Stimulated activated naive B cell treated with anti-CD40 and anti-IgM and Interleukin-4, amounts not matched to agents 10 μg/mL and 1 μg/mL and 100 μg/mL, for 72 hours (primary cell): ENCODE data around the gene SPINK5.

Experiments
- ATAC-seq, 2 donors: fragments of 150-1000 bp; cut with Tn5 transposase; replicated peaks; 2 replicates each; pipeline ENCODE4 v1.10.0; 2021; ENCODE audit warnings: moderate library complexity in 1 of 2
- DNase-seq: peaks from one replicate; pipeline ENCODE4 v3.0.0; 2021
- H3K27ac Mint-ChIP-seq: one replicate; pipeline ENCODE4 v1.8.0; 2022; ENCODE audit warnings: mild to moderate bottlenecking, mixed read lengths
- H3K27me3 Mint-ChIP-seq, 2 donors: one replicate each; pipeline ENCODE4 v1.8.0; 2022; ENCODE audit warnings: mixed read lengths in 2 of 2
- H3K36me3 Mint-ChIP-seq, 2 donors: one replicate each; pipeline ENCODE4 v1.8.0; 2022; ENCODE audit warnings: mixed read lengths in 2 of 2, mild to moderate bottlenecking in 1 of 2
- H3K4me1 Mint-ChIP-seq, 2 donors: one replicate each; pipeline ENCODE4 v1.8.0; 2022; ENCODE audit warnings: mixed read lengths in 2 of 2, mild to moderate bottlenecking in 1 of 2
- H3K4me3 Mint-ChIP-seq, 2 donors: one replicate each; pipeline ENCODE4 v1.8.0; 2022; ENCODE audit warnings: mild to moderate bottlenecking in 2 of 2, mixed read lengths in 2 of 2, moderate library complexity in 1 of 2
- H3K9me3 Mint-ChIP-seq, 2 donors: one replicate each; pipeline ENCODE4 v1.8.0; 2022; ENCODE audit warnings: mixed read lengths in 2 of 2, mild to moderate bottlenecking in 1 of 2

The SPINK5 gene

DNA sequence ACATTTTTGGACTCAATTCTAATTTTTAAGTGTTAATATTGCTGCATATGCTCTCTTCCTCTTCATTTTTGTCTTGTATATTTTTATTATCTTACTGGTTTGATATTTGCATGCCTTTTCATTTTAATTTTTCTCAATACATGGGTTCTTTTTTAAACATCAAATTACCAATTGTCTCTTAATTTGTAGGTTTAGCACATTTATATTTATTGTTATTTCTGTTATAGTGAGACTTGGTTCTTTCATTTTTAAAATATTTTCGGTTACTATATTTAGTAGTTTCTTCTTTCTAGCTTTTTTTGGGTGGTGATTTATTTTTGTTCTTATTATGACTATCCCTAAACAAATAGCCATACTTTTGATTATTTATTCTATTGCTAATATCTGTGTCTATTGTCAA, 19.4 kb downstream of the SPINK5 start:
- H3K4me1 Mint-ChIP-seq, result no peaks in the 10 kb centered on the region
- no peak for ATAC-seq
- peaks cover 0 to 1% of the 10 kb centered on the region in 2 donors for H3K9me3 Mint-ChIP-seq
- H3K27ac Mint-ChIP-seq, result no peak overlapping the region
- no peak for DNase-seq
- H3K27me3 Mint-ChIP-seq, result no peaks in the 10 kb centered on the region
- H3K36me3 Mint-ChIP-seq, result no peaks in the 10 kb centered on the region
- H3K4me3 Mint-ChIP-seq, result no peak overlapping the region

DNA sequence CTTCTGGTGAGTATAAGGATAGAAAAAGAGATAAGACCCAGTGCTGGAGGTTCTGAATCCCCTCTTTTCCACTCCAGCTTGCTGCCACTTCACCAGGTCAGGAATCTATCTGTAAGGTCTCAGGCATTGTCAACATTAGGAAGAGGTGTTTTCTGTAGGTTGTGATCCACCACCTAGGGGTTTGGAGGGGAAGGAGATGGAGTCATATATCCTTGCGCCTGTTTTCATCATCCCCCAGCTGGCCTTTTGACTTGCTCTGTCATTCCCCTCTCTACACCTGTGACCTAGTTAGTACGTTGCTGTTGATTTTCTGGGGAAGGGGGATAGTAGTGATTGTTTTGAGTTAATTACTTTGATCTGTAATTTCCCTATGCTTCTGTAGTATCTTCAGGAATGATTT, 20.5 kb downstream of the SPINK5 start:
- Mint-ChIP-seq H3K27me3 (no peaks in the 10 kb centered on the region), H3K36me3 (no peaks in the 10 kb centered on the region), H3K4me1 (no peaks in the 10 kb centered on the region), H3K27ac (no peak overlapping the region), H3K9me3 (no peaks in the 10 kb centered on the region), H3K4me3 (no peak overlapping the region)
- DNase-seq (no peak), ATAC-seq (no peak)

- no peaks in the 10 kb centered on the region for H3K4me1 Mint-ChIP-seq
- H3K9me3 Mint-ChIP-seq, result no peaks in the 10 kb centered on the region
- no peak overlapping the region for H3K4me3 Mint-ChIP-seq
- no peaks in the 10 kb centered on the region for H3K27me3 Mint-ChIP-seq
- DNase-seq, result no peak
- H3K27ac Mint-ChIP-seq, result no peak overlapping the region
- H3K36me3 Mint-ChIP-seq, result no peaks in the 10 kb centered on the region
- ATAC-seq, result no peak
Measured at GRCh38 chr5:148085310-148085709, 21.5 kb downstream of the SPINK5 start.

DNA sequence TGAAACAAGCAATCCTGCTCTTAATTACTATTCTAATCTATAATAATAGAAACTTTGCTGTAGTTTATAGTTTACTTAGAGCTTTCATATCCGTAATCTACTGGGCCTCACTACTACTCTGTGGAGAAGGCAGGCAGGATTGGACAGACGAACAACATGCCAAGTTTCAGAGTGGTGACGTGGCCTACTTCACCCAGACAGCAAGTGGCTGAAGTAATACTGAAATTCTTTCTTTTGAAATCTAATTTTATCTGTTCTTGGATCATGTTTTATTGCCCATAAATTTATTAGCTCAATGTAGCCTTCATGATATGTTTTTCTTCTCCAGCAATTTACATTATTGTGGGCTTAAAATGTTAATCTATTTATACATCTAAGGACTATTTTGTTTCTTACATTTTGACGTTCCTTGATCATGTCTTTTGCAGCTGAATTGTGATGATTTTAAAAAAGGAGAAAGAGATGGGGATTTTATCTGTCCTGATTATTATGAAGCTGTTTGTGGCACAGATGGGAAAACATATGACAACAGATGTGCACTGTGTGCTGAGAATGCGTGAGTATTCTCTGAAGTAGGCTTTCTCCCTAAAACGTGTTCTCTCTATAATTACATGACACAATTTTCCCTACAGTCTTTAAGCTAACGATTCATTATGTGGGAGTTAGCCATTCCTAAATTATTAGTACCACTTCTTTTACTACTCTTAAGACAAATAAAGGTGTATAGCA, 22.4 kb downstream of the SPINK5 start:
- no peak overlapping the region for H3K27ac Mint-ChIP-seq
- DNase-seq, result no peak
- H3K36me3 Mint-ChIP-seq, result no peaks in the 10 kb centered on the region
- no peaks in the 10 kb centered on the region for H3K27me3 Mint-ChIP-seq
- H3K4me1 Mint-ChIP-seq, result no peaks in the 10 kb centered on the region
- ATAC-seq, result no peak
- no peak overlapping the region for H3K4me3 Mint-ChIP-seq
- no peaks in the 10 kb centered on the region for H3K9me3 Mint-ChIP-seq

GRCh38 chr5:148090146-148090772, 26.5 kb downstream of the SPINK5 start:
- H3K36me3 Mint-ChIP-seq, result no peaks in the 10 kb centered on the region
- H3K4me3 Mint-ChIP-seq, result no peak overlapping the region
- H3K27me3 Mint-ChIP-seq, result no peaks in the 10 kb centered on the region
- H3K27ac Mint-ChIP-seq, result no peak overlapping the region
- no peak for ATAC-seq
- no peaks in the 10 kb centered on the region for H3K9me3 Mint-ChIP-seq
- no peaks in the 10 kb centered on the region for H3K4me1 Mint-ChIP-seq
- no peak for DNase-seq

DNA sequence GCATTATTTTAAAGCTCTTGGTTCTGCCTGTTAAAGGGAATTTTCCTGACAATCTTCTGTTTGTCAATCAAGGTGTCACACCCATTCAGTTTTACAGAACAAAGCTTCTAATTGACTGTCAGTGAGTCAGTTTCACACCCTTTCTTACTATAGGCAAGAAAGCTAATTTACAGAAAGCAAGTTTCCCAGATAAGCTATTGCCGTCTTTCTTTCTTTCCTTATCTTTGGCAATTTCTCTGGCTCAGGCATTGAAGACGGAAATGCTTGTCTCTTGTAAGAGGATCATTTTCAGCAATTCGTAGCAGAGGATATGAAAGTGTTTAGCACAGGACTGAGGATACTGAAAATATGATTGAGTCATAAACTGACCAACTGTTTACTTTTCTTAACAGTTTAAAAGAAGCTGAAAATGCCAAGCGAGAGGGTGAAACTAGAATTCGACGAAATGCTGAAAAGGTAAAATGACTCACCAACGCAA, 27.0 kb downstream of the SPINK5 start:
- Mint-ChIP-seq H3K4me1 (no peaks in the 10 kb centered on the region), H3K9me3 (no peaks in the 10 kb centered on the region), H3K27ac (no peak overlapping the region), H3K36me3 (no peaks in the 10 kb centered on the region), H3K4me3 (no peak overlapping the region), H3K27me3 (no peaks in the 10 kb centered on the region)
- ATAC-seq (no peak), DNase-seq (no peak)

DNA sequence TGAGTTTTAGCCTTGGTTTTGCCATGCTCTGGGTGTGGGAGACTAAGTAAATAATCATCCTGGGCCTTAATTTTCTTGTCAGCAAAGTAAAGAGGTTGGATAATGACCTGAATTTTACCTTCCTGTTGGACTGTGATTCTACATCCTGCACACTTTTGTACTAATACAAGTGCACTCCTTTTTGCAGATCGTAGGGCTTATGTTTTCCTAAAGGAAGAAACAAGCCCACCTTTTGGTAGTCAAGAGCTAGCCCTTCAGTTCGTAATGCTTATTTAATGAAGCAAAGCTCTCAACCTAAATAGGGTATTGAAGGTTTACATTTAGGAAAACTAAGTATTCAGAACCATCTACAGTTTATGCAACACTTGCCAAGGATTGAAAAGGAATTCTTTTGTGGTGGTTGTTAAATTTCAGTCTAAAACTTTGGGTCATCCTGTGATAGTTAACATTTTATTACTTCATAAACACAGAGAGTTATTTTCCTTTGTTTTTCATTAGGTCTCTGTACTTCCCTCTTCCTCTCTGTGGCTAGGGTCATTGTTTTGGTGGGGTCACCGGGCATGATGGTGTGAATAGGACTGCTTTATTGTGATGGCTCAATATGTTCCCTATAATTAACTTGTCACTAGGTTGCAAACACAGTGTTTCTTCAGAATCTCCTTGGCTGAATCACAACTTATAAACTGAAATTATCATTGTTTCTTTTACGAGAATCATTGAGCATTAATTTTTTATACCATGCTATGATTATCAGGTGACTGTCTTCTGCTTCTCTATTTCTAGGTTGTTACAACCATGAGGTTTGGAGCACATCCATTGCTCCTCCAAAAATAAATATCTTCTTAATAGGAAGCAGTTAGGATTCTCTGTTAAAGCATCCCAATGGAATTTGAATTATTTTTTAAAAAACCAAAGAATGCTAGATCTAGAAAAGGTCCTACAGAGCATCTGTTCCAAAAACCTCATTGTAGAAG, 28.5 kb downstream of the SPINK5 start:
- ATAC-seq (no peak), DNase-seq (no peak)
- Mint-ChIP-seq H3K4me3 (no peak overlapping the region), H3K27ac (no peak overlapping the region), H3K4me1 (no peaks in the 10 kb centered on the region), H3K27me3 (no peaks in the 10 kb centered on the region), H3K36me3 (no peaks in the 10 kb centered on the region), H3K9me3 (no peaks in the 10 kb centered on the region)

- H3K9me3 Mint-ChIP-seq, result no peaks in the 10 kb centered on the region
- DNase-seq, result no peak
- H3K27me3 Mint-ChIP-seq, result no peaks in the 10 kb centered on the region
- H3K4me1 Mint-ChIP-seq, result no peaks in the 10 kb centered on the region
- H3K36me3 Mint-ChIP-seq, result no peaks in the 10 kb centered on the region
- no peak overlapping the region for H3K4me3 Mint-ChIP-seq
- H3K27ac Mint-ChIP-seq, result no peak overlapping the region
- no peak for ATAC-seq
Measured at GRCh38 chr5:148094336-148094735, 30.6 kb downstream of the SPINK5 start.

DNA sequence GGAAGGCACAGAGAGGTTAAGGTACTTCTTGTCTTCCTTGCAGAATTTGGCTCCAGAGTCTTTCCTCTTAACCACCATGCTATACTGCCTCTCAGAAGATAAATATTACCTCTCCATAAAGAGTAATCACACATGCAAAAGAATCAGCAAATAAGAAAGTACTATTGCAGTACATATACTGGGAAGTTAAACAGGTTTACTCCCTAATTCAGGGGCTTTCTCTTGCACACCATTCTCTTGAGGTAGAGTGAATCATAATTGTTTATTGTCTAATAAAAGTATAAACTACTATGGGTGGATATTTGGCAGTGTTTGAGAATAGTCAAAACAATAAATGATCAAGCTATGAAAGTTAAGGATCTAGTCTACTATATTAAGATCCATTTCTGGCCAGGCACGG, 40.4 kb downstream of the SPINK5 start:
- H3K4me1 Mint-ChIP-seq, result no peaks in the 10 kb centered on the region
- no peak overlapping the region for H3K4me3 Mint-ChIP-seq
- ATAC-seq, result no peak

DNA sequence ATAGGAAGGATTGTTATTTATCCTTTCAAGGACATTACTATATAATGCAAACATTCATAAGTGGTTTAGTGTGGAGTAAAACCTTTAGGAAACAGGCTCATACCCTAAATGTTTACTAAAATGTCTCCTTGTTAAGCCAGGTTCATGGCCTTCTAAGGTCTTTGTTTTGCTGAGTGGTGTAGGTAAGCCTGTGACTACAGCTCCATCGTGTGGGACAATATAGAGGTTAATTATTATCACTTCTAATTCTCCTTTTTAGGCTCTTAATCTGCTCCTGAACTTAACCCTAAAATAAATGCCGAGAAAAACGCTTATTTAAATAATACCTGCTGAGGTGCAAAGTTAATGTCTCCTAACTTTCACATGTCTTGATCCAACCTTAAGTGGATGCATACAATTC, 43.8 kb downstream of the SPINK5 start:
- Mint-ChIP-seq H3K4me3 (no peak overlapping the region), H3K27ac (no peak overlapping the region), H3K9me3 (no peaks in the 10 kb centered on the region), H3K27me3 (no peaks in the 10 kb centered on the region), H3K4me1 (no peaks in the 10 kb centered on the region), H3K36me3 (no peaks in the 10 kb centered on the region)
- DNase-seq, result no peak
- ATAC-seq, result no peak

More for the DNA sequence above, 40.4 kb downstream of the SPINK5 start:
- H3K9me3 Mint-ChIP-seq, result no peaks in the 10 kb centered on the region
- no peaks in the 10 kb centered on the region for H3K36me3 Mint-ChIP-seq
- H3K27ac Mint-ChIP-seq, result no peak overlapping the region
- no peaks in the 10 kb centered on the region for H3K27me3 Mint-ChIP-seq
- DNase-seq, result no peak

- DNase-seq (no peak), ATAC-seq (no peak)
- H3K9me3 Mint-ChIP-seq, result no peaks in the 10 kb centered on the region
- H3K27ac Mint-ChIP-seq, result no peak overlapping the region
- peaks cover 0 to 4% of the 10 kb centered on the region in 2 donors for H3K27me3 Mint-ChIP-seq
- no peak overlapping the region for H3K4me3 Mint-ChIP-seq
- H3K36me3 Mint-ChIP-seq, result no peaks in the 10 kb centered on the region
- H3K4me1 Mint-ChIP-seq, result no peaks in the 10 kb centered on the region
Measured at GRCh38 chr5:148113243-148113642, 49.5 kb downstream of the SPINK5 start.

GRCh38 chr5:148120317-148120716, 56.5 kb downstream of the SPINK5 start:
- no peaks in the 10 kb centered on the region for H3K36me3 Mint-ChIP-seq
- peaks cover 2 to 4% of the 10 kb centered on the region in 2 donors for H3K27me3 Mint-ChIP-seq
- H3K4me3 Mint-ChIP-seq, result no peak overlapping the region
- no peak overlapping the region for H3K27ac Mint-ChIP-seq
- ATAC-seq (no peak), DNase-seq (no peak)
- no peaks in the 10 kb centered on the region for H3K9me3 Mint-ChIP-seq
- H3K4me1 Mint-ChIP-seq, result no peaks in the 10 kb centered on the region

DNA sequence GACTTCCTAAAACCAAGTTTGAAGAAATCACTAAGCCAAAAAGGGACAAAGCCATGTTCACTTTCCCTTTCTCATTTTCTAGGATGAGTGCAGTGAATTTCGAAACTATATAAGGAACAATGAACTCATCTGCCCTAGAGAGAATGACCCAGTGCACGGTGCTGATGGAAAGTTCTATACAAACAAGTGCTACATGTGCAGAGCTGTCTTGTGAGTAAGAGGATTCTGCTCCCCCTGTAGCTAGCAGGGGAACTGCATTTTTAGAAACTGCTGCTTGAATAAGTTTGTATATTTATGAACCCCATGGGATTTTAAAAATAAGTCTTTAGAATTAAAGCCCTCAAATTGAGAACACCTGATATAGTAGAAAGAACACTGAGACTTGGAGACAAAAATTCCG, 61.9 kb downstream of the SPINK5 start:
- ATAC-seq (no peak), DNase-seq (no peak)
- H3K4me1 Mint-ChIP-seq, result no peaks in the 10 kb centered on the region
- H3K27me3 Mint-ChIP-seq, result no peaks in the 10 kb centered on the region
- H3K4me3 Mint-ChIP-seq, result no peak overlapping the region
- H3K9me3 Mint-ChIP-seq, result no peaks in the 10 kb centered on the region
- no peaks in the 10 kb centered on the region for H3K36me3 Mint-ChIP-seq
- H3K27ac Mint-ChIP-seq, result no peak overlapping the region

- DNase-seq (no peak), ATAC-seq (no peak)
- Mint-ChIP-seq H3K27ac (no peak overlapping the region), H3K9me3 (no peaks in the 10 kb centered on the region), H3K4me1 (no peaks in the 10 kb centered on the region), H3K27me3 (no peaks in the 10 kb centered on the region), H3K4me3 (no peak overlapping the region), H3K36me3 (no peaks in the 10 kb centered on the region)
Measured at GRCh38 chr5:148135091-148136048, 71.6 kb downstream of the SPINK5 start.
